Spleen (tissue), 11 donors: Measurements from ENCODE around the gene CRTC3. TPM values are rescaled to one million over a fixed set of nuclear protein-coding genes. Genes with fewer than 3 reads are reported as not detected.
"Not testable (repeated sequence)": the region's sequence is repeated elsewhere in the genome, so short reads cannot be mapped to it uniquely, and the experiment has no call there.

Source experiments
- DNase-seq: peaks from one replicate; pipeline ENCODE4 v3.0.0-alpha.2; 2020
- H3K27ac ChIP-seq, 8 donors: fragments of 200-600 bp; sonication (generic) in 7 of 8; 1 replicate in 4 of 8; 2 replicates in 4 of 8; pipeline versions ENCODE4 v1.5.0 to v1.8.0; 2016 to 2021; ENCODE audit warnings: inconsistent platforms in 4 of 8, mild to moderate bottlenecking in 4 of 8, moderate library complexity in 1 of 8
- H3K27me3 ChIP-seq, 7 donors: fragments of 200-600 bp; sonication (generic) in 6 of 7; replicated peaks in 1 of 7; 1 replicate in 4 of 7; 2 replicates in 3 of 7; pipeline versions ENCODE4 v1.5.0 to v1.8.0; 2016 to 2021; ENCODE audit warnings: inconsistent platforms in 3 of 7, mild to moderate bottlenecking in 1 of 7
- H3K36me3 ChIP-seq, 6 donors: fragments of 200-600 bp; sonication (generic) in 5 of 6; 1 replicate in 4 of 6; 2 replicates in 2 of 6; pipeline versions ENCODE4 v1.5.0 to v1.8.0; 2016 to 2021; ENCODE audit warnings: inconsistent platforms in 2 of 6
- H3K4me1 ChIP-seq, 6 donors: fragments of 200-600 bp; sonication (generic) in 5 of 6; 1 replicate in 3 of 6; 2 replicates in 3 of 6; pipeline versions ENCODE4 v1.5.0 to v1.8.0; 2016 to 2021; ENCODE audit warnings: inconsistent platforms in 3 of 6
- H3K4me3 ChIP-seq, 8 donors: fragments of 200-600 bp; sonication (generic) in 7 of 8; 1 replicate in 4 of 8; 2 replicates in 4 of 8; pipeline versions ENCODE4 v1.5.0 to v1.8.0; 2016 to 2021; ENCODE audit warnings: inconsistent platforms in 4 of 8, mild to moderate bottlenecking in 4 of 8, moderate library complexity in 2 of 8
- H3K9me3 ChIP-seq, 8 donors: fragments of 200-600 bp; sonication (generic) in 7 of 8; 1 replicate in 4 of 8; 2 replicates in 4 of 8; pipeline versions ENCODE4 v1.5.0 to v1.8.0; 2016 to 2021; ENCODE audit warnings: inconsistent platforms in 4 of 8
- POLR2A ChIP-seq, 3 donors: fragments of 450-650 bp; IDR thresholded peaks; one replicate each; pipeline ENCODE4 v1.5.1; 2017; ENCODE audit warnings: antibody characterized with exemption in 3 of 3, mild to moderate bottlenecking in 1 of 3
- POLR2AphosphoS5 ChIP-seq, 3 donors: sonication (generic); formaldehyde crosslinking; IDR thresholded peaks; one replicate each; pipeline ENCODE4 v1.5.1; 2017; ENCODE audit warnings: antibody characterized with exemption in 3 of 3
- WGBS, 5 donors: extraction: QIAGEN DNeasy Blood & Tissue Kit in 3 of 5; methylation state at CpG; one replicate each; pipeline versions ENCODE4 v1.1.5 to v1.1.7; 2013 to 2018; 5-methylcytosine and 5-hydroxymethylcytosine counted together
- intact Hi-C: fragments of 100-400 bp; cut with DNase I; formaldehyde crosslinking; loops from one replicate; pipeline ENCODE4 v1.15.0; 2023; ENCODE audit warnings: low total_unique reads
- polyA plus RNA-seq, 3 donors: library from polyadenylated mRNA; stranded (reverse); fragments of 200-250 nt; gene quantifications; one replicate each; pipeline ENCODE4 v1.2.1, GENCODE V29; 2013
- total RNA-seq, 7 donors: library from RNA; depleted of rRNA in 3 of 7; stranded (reverse); fragments of >200 nt in 3 of 7; fragmentation: NEBNext Ultra II Directional in 4 of 7; extraction: Animal tissue kit (Norgen Biotek cat#: 25700) in 4 of 7; gene quantifications; one replicate each; pipeline versions ENCODE4 v1.1.0 to v1.2.1, GENCODE V29; 2016 to 2021
- TF ChIP-seq, protein P1 (sequence below), 11 experiments: fragments of 200-600 bp in 7 of 11; fragments of 450-650 bp in 4 of 11; sonication (generic) in 4 of 11; IDR thresholded peaks in 8 of 11; conservative IDR thresholded peaks in 3 of 11; 1 replicate in 7 of 11; 2 replicates in 4 of 11; pipeline versions ENCODE4 v1.4.0 to v1.8.0; 2016 to 2021; ENCODE audit warnings: antibody characterized with exemption in 11 of 11, inconsistent platforms in 4 of 11, mild to moderate bottlenecking in 1 of 11
- donor health status: healthy with polysubstance abuse.
- donor health status: DM: no; HTN: no; CAD: no; lungs with moderate emphysema.
- donor health status: DM: no; HTN: no; CAD: no.
- donor health status: Bipolar disorder and iron deficiency.
- donor health status: healthy.
- donor health status: DM: no; HTN: no; CAD: no.
- donor health status: DM: yes; HTN: yes; CAD: no.

Gene CRTC3
- total and polyA plus RNA-seq, 10 donors: 7.7 to 51.2 (median 43.4) TPM

DNA sequence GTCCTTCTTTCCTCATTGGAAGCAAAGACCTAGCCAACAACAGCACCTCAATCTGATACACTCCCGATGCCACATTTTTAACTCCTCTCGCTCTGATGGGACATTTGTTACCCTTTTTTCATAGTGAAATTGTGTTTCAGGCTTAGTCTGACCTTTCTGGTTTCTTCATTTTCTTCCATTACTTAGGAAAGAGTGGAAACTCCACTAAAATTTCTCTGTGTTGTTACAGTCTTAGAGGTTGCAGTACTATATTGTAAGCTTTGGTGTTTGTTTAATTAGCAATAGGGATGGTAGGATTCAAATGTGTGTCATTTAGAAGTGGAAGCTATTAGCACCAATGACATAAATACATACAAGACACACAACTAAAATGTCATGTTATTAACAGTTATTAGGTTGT is 29.6 kb upstream of the CRTC3 start:
- DNase-seq: no peak
- TF ChIP-seq POLR2A (IDR thresholded peaks at IDR 0.05): no peak
- no peak for TF ChIP-seq POLR2AphosphoS5 (IDR thresholded peaks at IDR 0.05)
- TF ChIP-seq, protein P1, sequence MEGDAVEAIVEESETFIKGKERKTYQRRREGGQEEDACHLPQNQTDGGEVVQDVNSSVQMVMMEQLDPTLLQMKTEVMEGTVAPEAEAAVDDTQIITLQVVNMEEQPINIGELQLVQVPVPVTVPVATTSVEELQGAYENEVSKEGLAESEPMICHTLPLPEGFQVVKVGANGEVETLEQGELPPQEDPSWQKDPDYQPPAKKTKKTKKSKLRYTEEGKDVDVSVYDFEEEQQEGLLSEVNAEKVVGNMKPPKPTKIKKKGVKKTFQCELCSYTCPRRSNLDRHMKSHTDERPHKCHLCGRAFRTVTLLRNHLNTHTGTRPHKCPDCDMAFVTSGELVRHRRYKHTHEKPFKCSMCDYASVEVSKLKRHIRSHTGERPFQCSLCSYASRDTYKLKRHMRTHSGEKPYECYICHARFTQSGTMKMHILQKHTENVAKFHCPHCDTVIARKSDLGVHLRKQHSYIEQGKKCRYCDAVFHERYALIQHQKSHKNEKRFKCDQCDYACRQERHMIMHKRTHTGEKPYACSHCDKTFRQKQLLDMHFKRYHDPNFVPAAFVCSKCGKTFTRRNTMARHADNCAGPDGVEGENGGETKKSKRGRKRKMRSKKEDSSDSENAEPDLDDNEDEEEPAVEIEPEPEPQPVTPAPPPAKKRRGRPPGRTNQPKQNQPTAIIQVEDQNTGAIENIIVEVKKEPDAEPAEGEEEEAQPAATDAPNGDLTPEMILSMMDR (IDR thresholded peaks at IDR 0.05 in 8 of 11, conservative IDR thresholded peaks at IDR 0.05 in 3 of 11): no peak
- H3K9me3 ChIP-seq: no peaks in the 10 kb centered on the region
- WGBS, 5 donors: 89 to 94% (median 92%) methylated on average over 2 of the region's 2 CpGs
- H3K27ac ChIP-seq: no peak overlapping the region
- H3K36me3 ChIP-seq: peaks cover 6 to 82% (median 69%) of the 10 kb centered on the region in 6 donors
- intact Hi-C loops: no loop called here
- peaks cover 0 to 4% (median 0%) of the 10 kb centered on the region in 6 donors for H3K4me1 ChIP-seq
- H3K4me3 ChIP-seq: no peak overlapping the region
- no peaks in the 10 kb centered on the region for H3K27me3 ChIP-seq

DNA sequence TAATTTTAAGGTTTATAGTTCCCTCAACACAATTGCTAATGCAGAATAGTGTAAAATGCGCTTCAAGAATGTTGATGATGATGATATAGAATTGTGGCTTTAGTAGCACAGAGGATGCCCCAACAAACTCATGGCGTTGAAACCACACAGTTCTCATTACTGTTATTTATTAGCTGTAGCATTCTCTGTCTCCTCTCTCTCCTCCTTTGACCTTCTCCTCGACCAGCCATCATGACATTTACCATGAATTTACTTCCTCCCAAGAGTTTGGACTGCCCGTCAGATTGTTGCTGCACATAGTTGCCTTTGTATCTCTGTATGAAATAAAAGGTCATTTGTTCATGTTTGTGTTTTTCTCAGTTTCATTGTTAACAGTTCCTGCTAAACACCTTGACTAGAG is 27.8 kb upstream of the CRTC3 start:
- no peaks in the 10 kb centered on the region for H3K27me3 ChIP-seq
- no peaks in the 10 kb centered on the region for H3K9me3 ChIP-seq
- no peak for DNase-seq
- peaks cover 6 to 70% (median 53%) of the 10 kb centered on the region in 6 donors for H3K36me3 ChIP-seq
- H3K27ac ChIP-seq: no peak overlapping the region
- H3K4me3 ChIP-seq: no peak overlapping the region
- peaks cover 0 to 4% (median 0%) of the 10 kb centered on the region in 6 donors for H3K4me1 ChIP-seq
- TF ChIP-seq POLR2A (IDR thresholded peaks at IDR 0.05) (no peak), POLR2AphosphoS5 (IDR thresholded peaks at IDR 0.05) (no peak)
- TF ChIP-seq, protein P1 (IDR thresholded peaks at IDR 0.05 in 8 of 11, conservative IDR thresholded peaks at IDR 0.05 in 3 of 11): no peak
- WGBS, 5 donors: 70 to 85% (median 72%) methylated on average over 4 of the region's 4 CpGs
- intact Hi-C loops: no loop called here

DNA sequence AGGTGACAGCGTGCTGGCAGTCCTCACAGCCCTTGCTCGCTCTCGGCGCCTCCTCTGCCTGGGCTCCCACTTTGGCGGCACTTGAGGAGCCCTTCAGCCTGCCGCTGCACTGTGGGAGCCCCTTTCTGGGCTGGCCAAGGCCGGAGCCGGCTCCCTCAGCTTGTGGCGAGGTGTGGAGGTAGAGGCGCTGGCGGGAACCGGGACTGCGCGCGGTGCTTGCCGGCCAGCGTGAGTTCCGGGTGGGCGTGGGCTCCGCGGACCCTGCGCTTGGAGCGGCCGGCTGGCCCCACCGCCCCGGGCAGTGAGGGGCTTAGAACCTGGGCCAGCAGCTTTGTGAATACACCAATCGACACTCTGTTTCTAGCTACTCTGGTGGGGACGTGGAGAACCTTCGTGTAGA is 18.9 kb upstream of the CRTC3 start:
- H3K4me1 ChIP-seq, H3K9me3 ChIP-seq, H3K27me3 ChIP-seq, H3K4me3 ChIP-seq, intact Hi-C loops, H3K36me3 ChIP-seq, DNase-seq, H3K27ac ChIP-seq: not testable (repeated sequence)
- WGBS, 5 donors: 94 to 97% (median 96%) methylated on average over 28 to 29 of the region's 29 CpGs

DNA sequence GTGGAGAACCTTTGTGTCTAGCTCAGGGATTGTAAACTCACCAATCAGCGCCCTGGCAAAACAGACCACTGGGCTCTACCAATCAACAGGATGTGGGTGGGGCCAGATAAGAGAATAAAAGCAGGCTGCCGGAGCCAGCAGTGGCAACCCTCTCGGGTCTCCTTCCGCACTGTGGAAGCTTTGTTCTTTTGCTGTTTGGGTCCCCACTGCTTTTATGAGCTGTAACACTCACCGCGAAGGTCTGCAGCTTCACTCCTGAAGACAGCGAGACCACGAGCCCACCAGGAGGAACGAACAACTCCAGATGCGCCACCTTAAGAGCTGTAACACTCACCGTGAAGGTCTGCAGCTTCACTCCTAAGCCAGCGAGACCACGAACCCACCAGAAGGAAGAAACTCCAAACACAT is 18.5 kb upstream of the CRTC3 start:
- DNase-seq, H3K27ac ChIP-seq, H3K36me3 ChIP-seq, H3K9me3 ChIP-seq, intact Hi-C loops, H3K4me3 ChIP-seq, H3K4me1 ChIP-seq, H3K27me3 ChIP-seq: not testable (repeated sequence)
- 81 to 90% (median 86%) methylated on average over 13 of the region's 13 CpGs for WGBS, 5 donors

DNA sequence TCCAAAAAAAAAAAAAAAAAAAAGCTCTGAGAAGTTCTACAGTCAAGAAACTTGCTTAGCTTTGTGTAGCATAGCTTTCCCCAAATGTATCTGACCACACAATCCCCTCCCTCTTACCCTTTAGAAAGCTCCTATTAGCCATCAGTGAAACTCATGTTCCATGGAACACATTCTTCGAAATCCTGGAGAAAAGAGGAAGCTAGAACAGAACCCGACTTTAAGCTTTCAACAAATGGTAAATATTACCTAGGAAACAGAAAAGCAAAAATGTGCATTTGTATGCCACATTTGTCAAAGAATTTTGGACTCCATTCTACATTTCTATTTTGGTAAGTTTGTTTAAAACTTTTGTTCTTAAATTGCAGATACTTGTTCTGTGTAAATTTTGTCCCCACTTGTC is 17.4 kb upstream of the CRTC3 start:
- no peak overlapping the region for H3K27ac ChIP-seq
- intact Hi-C loops: no loop called here
- 31 to 50% (median 34%) methylated on average over 2 of the region's 2 CpGs for WGBS, 5 donors
- no peak overlapping the region for H3K4me3 ChIP-seq
- no peaks in the 10 kb centered on the region for H3K9me3 ChIP-seq
- no peaks in the 10 kb centered on the region for H3K27me3 ChIP-seq
- H3K4me1 ChIP-seq: peaks cover 0 to 7% (median 7%) of the 10 kb centered on the region in 6 donors
- TF ChIP-seq, protein P1 (IDR thresholded peaks at IDR 0.05 in 8 of 11, conservative IDR thresholded peaks at IDR 0.05 in 3 of 11): no peak
- TF ChIP-seq POLR2A (IDR thresholded peaks at IDR 0.05): no peak
- TF ChIP-seq POLR2AphosphoS5 (IDR thresholded peaks at IDR 0.05): no peak
- DNase-seq: no peak
- H3K36me3 ChIP-seq: no peaks in the 10 kb centered on the region
